Heart left ventricle (tissue), 16 donors: ENCODE data around the gene MGMT. TPM values are rescaled to one million over a fixed set of nuclear protein-coding genes. Genes with fewer than 3 reads are reported as not detected.

Source experiments
- ATAC-seq, 4 donors: fragments of 200-7000 bp; cut with Tn5 transposase; one replicate each; pipeline ENCODE4 v1.9.1; 2020 to 2022; ENCODE audit warnings: moderate library complexity in 4 of 4, mild to moderate bottlenecking in 3 of 4, moderate number of reproducible peaks in 1 of 4
- DNase-seq, 5 donors: peaks; one replicate each; pipeline ENCODE4 v3.0.0-alpha.2; 2020
- H3K27ac ChIP-seq, 12 donors: fragments of 200-600 bp; sonication (generic) in 4 of 12; one replicate each; pipeline versions ENCODE4 v1.5.0 to v1.8.0; 2016 to 2022; ENCODE audit warnings: mild to moderate bottlenecking in 2 of 12
- H3K27me3 ChIP-seq, 9 donors: fragments of 200-600 bp; sonication (generic) in 2 of 9; one replicate each; pipeline versions ENCODE4 v1.5.1 to v1.8.0; 2016 to 2022; ENCODE audit warnings: mild to moderate bottlenecking in 3 of 9
- H3K36me3 ChIP-seq, 9 donors: fragments of 200-600 bp; sonication (generic) in 2 of 9; one replicate each; pipeline versions ENCODE4 v1.5.0 to v1.8.0; 2018 to 2022; ENCODE audit warnings: mild to moderate bottlenecking in 2 of 9
- H3K4me1 ChIP-seq, 12 donors: fragments of 200-600 bp; sonication (generic) in 4 of 12; one replicate each; pipeline versions ENCODE4 v1.5.0 to v1.8.0; 2016 to 2022; ENCODE audit warnings: mild to moderate bottlenecking in 3 of 12
- H3K4me3 ChIP-seq, 12 donors: fragments of 200-600 bp; sonication (generic) in 4 of 12; one replicate each; pipeline versions ENCODE4 v1.5.0 to v1.8.0; 2017 to 2022; ENCODE audit warnings: mild to moderate bottlenecking in 9 of 12, moderate library complexity in 4 of 12
- H3K9me3 ChIP-seq, 12 donors: fragments of 200-600 bp; sonication (generic) in 4 of 12; one replicate each; pipeline versions ENCODE4 v1.5.0 to v1.8.0; 2016 to 2022; ENCODE audit warnings: mild to moderate bottlenecking in 1 of 12
- CTCF ChIP-seq, 12 donors: fragments of 200-600 bp; sonication (generic) in 4 of 12; IDR thresholded peaks; one replicate each; pipeline versions ENCODE4 v1.5.0 to v1.8.0; 2018 to 2022; ENCODE audit warnings: antibody characterized with exemption in 12 of 12, mild to moderate bottlenecking in 5 of 12
- POLR2A ChIP-seq, 2 donors: fragments of 450-650 bp; IDR thresholded peaks; one replicate each; pipeline ENCODE4 v1.6.1; 2017; ENCODE audit warnings: antibody characterized with exemption in 2 of 2, mild to moderate bottlenecking in 2 of 2, moderate library complexity in 2 of 2
- WGBS, 4 donors: extraction: QIAGEN DNeasy Blood & Tissue Kit in 2 of 4; methylation state at CpG; one replicate each; pipeline versions ENCODE4 v1.1.5 to v1.1.7; 2013 to 2018; 5-methylcytosine and 5-hydroxymethylcytosine counted together
- intact Hi-C, 10 donors: fragments of 100-400 bp; cut with DNase I; formaldehyde crosslinking; loops; one replicate each; pipeline versions ENCODE4 v1.11.1 to v1.14.2; 2022
- polyA plus RNA-seq, 2 donors: library from polyadenylated mRNA; stranded (reverse); fragments of 200-250 nt; gene quantifications; one replicate each; pipeline ENCODE4 v1.2.3, GENCODE V29; 2013
- total RNA-seq, 9 donors: library from RNA; depleted of rRNA in 2 of 9; stranded (reverse); fragments of >200 nt in 2 of 9; fragmentation: NEBNext Ultra II Directional in 3 of 9; extraction: Animal tissue kit (Norgen Biotek cat#: 25700) in 3 of 9; gene quantifications; one replicate each; pipeline versions ENCODE4 v1.1.0 to v1.2.4, GENCODE V29; 2016 to 2023
- donor health status: ischemic (EF 13 %, LVEDD 7.1; RV severe dilation, severe dysfunction).
- donor health status: healthy with polysubstance abuse.
- donor health status: DM: no; HTN: yes; CAD: no.
- donor health status: DM: no; HTN: no; CAD: no.
- donor health status: ischemic (EF 25% LVEDD 6.9; RV normal size, moderate dysfunction).
- donor health status: ischemic (EF 25% LVEDD 5.7; RV mildly dilated, moderate dysfunction).
- donor health status: healthy.
- donor health status: DM: yes; HTN: yes; CAD: no.
- donor health status: ischemic (EF 35%, LVEDD 5.7; RV mildly dilated, moderate dysfunction).
- donor health status: nonischemic (EF 11% LVEDD 7.7; RV severe dilation, severe dysfunction).
- donor health status: DM: yes; HTN: yes; CAD: no.
- donor health status: PGD.
- donor health status: ischemic (EF 29% LVEDD 5.4; RV normal size, mild dysfunction).
- donor health status: nonischemic (EF 23%, LVEDD 6.1; RV moderate dilation, normal function).

Gene MGMT
- total and polyA plus RNA-seq, 11 donors = 6.2 to 25.3 (median 11.6) TPM

GRCh38 chr10:129796710-129797420, 329.8 kb downstream of the MGMT start:
- ATAC-seq (no peak), DNase-seq (no peak)
- 71 to 85% (median 82%) methylated on average over 6 to 14 of the region's 14 CpGs for WGBS, 4 donors
- intact Hi-C loops = no loop called here
- no peak overlapping the region for H3K4me3 ChIP-seq
- no peaks in the 10 kb centered on the region for H3K27me3 ChIP-seq
- no peaks in the 10 kb centered on the region for H3K4me1 ChIP-seq
- H3K9me3 ChIP-seq = peaks cover 0 to 15% (median 1%) of the 10 kb centered on the region in 12 donors
- TF ChIP-seq CTCF (IDR thresholded peaks at IDR 0.05) = no peak
- TF ChIP-seq POLR2A (IDR thresholded peaks at IDR 0.05) = no peak
- no peaks in the 10 kb centered on the region for H3K36me3 ChIP-seq
- no peak overlapping the region for H3K27ac ChIP-seq

GRCh38 chr10:129799942-129800341, 332.9 kb downstream of the MGMT start:
- no peaks in the 10 kb centered on the region for H3K4me1 ChIP-seq
- H3K27me3 ChIP-seq = peaks cover 0 to 3% (median 0%) of the 10 kb centered on the region in 9 donors
- peaks cover 0 to 26% (median 14%) of the 10 kb centered on the region in 12 donors for H3K9me3 ChIP-seq
- intact Hi-C loops = no loop called here
- H3K36me3 ChIP-seq = no peaks in the 10 kb centered on the region
- 64 to 98% (median 75%) methylated on average over 3 of the region's 3 CpGs for WGBS, 4 donors
- DNase-seq (no peak), ATAC-seq (no peak)
- H3K4me3 ChIP-seq = no peak overlapping the region
- H3K27ac ChIP-seq = no peak overlapping the region
- TF ChIP-seq CTCF (IDR thresholded peaks at IDR 0.05) (no peak), POLR2A (IDR thresholded peaks at IDR 0.05) (no peak)

- DNase-seq (no peak), ATAC-seq (no peak)
- Histone ChIP-seq H3K4me3 (no peak overlapping the region), H3K9me3 (peaks cover 0 to 33% (median 15%) of the 10 kb centered on the region in 12 donors), H3K27me3 (peaks cover 0 to 3% (median 0%) of the 10 kb centered on the region in 9 donors), H3K4me1 (no peaks in the 10 kb centered on the region), H3K27ac (no peak overlapping the region), H3K36me3 (no peaks in the 10 kb centered on the region)
- WGBS, 4 donors = 66 to 78% (median 72%) methylated on average over 9 to 14 of the region's 14 CpGs
- TF ChIP-seq CTCF (IDR thresholded peaks at IDR 0.05) = no peak
- intact Hi-C loops = no loop called here
These were observed 333.8 kb downstream of the MGMT start for GRCh38 chr10:129800796-129801340.

GRCh38 chr10:129807211-129807610, 340.2 kb downstream of the MGMT start:
- ATAC-seq = no peak
- DNase-seq = no peak
- Histone ChIP-seq H3K4me3 (no peak overlapping the region), H3K9me3 (peaks cover 0 to 35% (median 13%) of the 10 kb centered on the region in 12 donors), H3K27me3 (peaks cover 0 to 3% (median 0%) of the 10 kb centered on the region in 9 donors), H3K4me1 (no peaks in the 10 kb centered on the region), H3K27ac (no peak overlapping the region), H3K36me3 (no peaks in the 10 kb centered on the region)
- 88 to 94% (median 89%) methylated on average over 4 to 7 of the region's 7 CpGs for WGBS, 4 donors
- intact Hi-C loops = no loop called here
- TF ChIP-seq POLR2A (IDR thresholded peaks at IDR 0.05) (no peak), CTCF (IDR thresholded peaks at IDR 0.05) (no peak)
